ENCODE results near the gene TMEM37. TPM values are rescaled to one million over a fixed set of nuclear protein-coding genes. Genes with fewer than 3 reads are reported as not detected.

TMEM37 gene
- total and polyA plus RNA-seq, 2 of the 13 experiments (the other 11 are each of a cell fraction or from before 2014, with no cell fraction given) = 37.7 to 115 TPM

GRCh38 chr2:119431155-119431975 lies at the start of gene TMEM37 (continued):
- TF ChIP-seq, protein P1, sequence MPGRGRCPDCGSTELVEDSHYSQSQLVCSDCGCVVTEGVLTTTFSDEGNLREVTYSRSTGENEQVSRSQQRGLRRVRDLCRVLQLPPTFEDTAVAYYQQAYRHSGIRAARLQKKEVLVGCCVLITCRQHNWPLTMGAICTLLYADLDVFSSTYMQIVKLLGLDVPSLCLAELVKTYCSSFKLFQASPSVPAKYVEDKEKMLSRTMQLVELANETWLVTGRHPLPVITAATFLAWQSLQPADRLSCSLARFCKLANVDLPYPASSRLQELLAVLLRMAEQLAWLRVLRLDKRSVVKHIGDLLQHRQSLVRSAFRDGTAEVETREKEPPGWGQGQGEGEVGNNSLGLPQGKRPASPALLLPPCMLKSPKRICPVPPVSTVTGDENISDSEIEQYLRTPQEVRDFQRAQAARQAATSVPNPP (CRISPR knock-in tag; IDR thresholded peaks at IDR 0.05) = no peak
- TF ChIP-seq CHD4 (IDR thresholded peaks at IDR 0.05; ENCODE audit: borderline replicate concordance, low read length) (peak; percentile 72; the same call in 1 of the 2 replicates), TEF (CRISPR knock-in tag; IDR thresholded peaks at IDR 0.05) (no peak), ZNF687 (CRISPR knock-in tag; IDR thresholded peaks at IDR 0.05) (peak; percentile 89), ZNF24 (IDR thresholded peaks at IDR 0.05) (no peak)
- TF ChIP-seq, protein P2, sequence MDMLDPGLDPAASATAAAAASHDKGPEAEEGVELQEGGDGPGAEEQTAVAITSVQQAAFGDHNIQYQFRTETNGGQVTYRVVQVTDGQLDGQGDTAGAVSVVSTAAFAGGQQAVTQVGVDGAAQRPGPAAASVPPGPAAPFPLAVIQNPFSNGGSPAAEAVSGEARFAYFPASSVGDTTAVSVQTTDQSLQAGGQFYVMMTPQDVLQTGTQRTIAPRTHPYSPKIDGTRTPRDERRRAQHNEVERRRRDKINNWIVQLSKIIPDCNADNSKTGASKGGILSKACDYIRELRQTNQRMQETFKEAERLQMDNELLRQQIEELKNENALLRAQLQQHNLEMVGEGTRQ (IDR thresholded peaks at IDR 0.05; ENCODE audit: low read depth, low read length) = no peak
- TF ChIP-seq, protein P2 (CRISPR knock-in tag; IDR thresholded peaks at IDR 0.05; ENCODE audit: borderline replicate concordance) = no peak; the same call in 1 of the 2 replicates
- TF ChIP-seq, protein P3, sequence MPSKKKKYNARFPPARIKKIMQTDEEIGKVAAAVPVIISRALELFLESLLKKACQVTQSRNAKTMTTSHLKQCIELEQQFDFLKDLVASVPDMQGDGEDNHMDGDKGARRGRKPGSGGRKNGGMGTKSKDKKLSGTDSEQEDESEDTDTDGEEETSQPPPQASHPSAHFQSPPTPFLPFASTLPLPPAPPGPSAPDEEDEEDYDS (CRISPR knock-in tag; IDR thresholded peaks at IDR 0.05) = peak; percentile 50; the same call in 1 of the 2 replicates

All from HepG2 (cell line).